NCI-H460 (cell line): ENCODE data around the gene BFSP2. TPM values are rescaled to one million over a fixed set of nuclear protein-coding genes. Genes with fewer than 3 reads are reported as not detected.

Source experiments
- DNase-seq: peaks from one replicate; pipeline ENCODE4 v3.0.0-alpha.2; 2016; ENCODE audit warnings: low read depth; ENCODE audit errors: extremely low read depth
- total RNA-seq: library from RNA; depleted of rRNA; stranded (reverse); fragments of >200 nt; shearing (Covaris generic); gene quantifications from 2 replicates; pipeline ENCODE4 v1.2.3, GENCODE V29; 2014

Gene BFSP2
- total RNA-seq, 1 experiment from 2014 or later, result not detected

DNA sequence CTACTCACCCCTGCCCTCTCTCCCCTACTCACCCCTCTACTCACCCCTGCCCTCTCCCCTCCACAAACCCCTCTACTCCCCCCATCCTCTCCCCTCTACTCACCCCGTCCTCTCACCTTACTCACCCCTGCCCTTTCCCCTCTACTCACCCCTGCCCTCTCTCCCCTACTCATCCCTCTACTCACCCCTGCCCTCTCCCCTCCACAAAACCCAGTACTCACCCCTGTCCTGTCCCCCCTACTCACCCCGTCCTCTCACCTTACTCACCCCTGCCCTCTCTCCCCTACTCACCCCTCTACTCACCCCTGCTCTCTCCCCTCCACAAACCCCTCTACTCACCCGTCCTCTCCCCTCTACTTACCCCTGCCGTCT, 14.2 kb downstream of the BFSP2 start:
- DNase-seq, result no peak

DNA sequence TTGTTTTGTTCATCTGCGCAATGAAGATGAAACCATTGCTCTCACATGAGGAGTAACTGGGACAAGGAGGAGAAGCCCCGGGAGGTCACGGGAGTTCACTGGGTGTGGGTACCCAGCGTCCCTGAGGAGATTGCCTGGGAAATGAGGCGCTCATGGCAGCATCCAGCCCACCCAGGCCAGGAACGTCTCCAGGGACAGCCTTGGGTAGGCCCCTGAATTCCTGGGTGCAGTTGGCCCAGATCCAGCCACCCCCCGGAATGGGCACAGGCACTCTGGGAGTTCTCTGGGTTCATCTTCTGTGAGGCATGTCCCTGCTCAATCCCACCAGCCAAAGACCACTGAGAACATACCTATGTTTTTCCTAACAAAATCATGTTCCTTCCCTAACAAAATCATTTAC, 18.5 kb downstream of the BFSP2 start:
- DNase-seq, result no peak

GRCh38 chr3:133419151-133419909, 19.5 kb downstream of the BFSP2 start:
- no peak for DNase-seq

DNA sequence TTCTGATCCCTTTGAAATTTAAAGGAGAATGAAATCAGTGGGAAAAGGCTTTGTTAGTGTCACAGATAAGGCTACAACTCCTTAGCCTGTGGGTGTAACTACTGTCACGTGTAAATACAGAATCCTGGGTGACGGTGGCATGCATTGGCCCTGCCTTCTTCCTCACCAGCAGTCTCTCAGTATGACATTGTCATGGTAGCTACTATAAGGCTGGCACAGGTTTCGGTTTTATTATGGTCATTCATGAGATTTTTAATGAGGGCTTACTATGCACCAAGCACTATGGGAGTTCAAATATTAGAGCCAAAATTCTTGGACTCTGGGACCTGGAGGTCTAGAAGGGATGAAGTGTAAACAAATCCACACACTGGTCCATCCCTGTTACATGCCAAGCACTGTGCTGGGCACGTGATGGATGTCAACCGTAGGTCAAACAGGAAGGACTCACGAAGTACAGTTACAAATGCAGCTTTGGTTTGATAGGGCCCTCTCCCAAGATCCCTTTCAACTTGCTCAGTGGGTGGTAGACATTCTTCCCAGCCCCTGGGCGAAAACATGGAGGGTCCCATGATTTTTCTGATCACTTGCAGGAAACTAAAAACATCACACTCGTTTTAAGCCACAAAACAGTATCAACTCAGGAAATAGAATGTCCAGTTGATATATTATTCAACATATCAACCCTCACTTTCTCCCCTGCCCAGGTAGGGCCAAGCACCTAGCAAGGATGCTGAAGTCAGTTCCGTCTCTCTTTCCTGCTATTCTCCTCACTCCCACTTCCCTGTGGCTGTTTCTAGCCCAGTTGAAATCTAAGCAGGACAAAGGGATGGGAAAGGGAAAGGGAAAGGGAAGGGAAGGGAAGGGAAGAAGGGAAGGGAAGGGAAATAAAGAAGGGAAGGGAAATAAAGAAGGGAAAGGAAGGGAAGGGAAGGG, 25.3 kb downstream of the BFSP2 start:
- DNase-seq, result no peak

DNA sequence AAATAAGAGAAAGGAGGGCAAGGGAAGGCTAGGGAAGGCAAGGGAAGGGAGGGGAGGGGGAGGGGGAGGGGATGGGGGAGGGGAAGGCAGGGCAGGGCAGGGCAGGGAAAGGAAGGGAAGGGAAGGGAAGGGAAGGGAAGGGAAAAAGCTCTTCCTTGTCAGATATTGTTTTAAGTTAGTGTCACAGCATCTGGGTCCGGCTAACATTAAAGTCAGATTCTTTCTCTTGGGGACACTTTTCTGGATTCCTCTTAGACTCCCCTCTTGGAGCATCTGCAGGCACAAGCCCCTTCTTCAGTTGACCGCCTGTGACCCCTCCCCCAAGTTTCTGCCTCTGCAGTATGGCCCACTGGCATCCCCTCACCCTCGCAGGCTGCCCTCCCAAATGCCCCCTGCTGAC, 26.0 kb downstream of the BFSP2 start:
- DNase-seq, result no peak

GRCh38 chr3:133426721-133427120, 26.9 kb downstream of the BFSP2 start:
- no peak for DNase-seq

DNA sequence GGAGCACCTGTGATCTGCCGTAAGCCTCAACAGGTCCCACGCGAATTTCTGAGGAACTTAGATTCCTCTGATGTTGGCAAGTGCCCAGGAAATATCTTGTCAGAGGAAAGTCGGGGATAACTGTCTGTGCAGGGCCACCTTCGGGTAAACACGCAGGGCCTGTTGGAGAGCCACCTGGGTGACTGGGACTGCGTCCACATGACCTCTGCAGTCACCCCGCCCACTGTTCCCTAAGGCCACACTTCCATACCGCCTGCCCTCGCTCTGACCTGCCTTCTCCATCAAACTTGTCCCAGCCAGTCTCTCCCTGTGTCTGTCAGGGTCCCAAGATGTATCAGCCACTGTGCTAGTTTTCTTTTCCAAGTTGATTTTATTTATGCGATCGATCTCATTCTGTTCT, 28.7 kb downstream of the BFSP2 start:
- no peak for DNase-seq

- DNase-seq, result no peak
Observed at GRCh38 chr3:133429063-133429462, 29.2 kb downstream of the BFSP2 start.

GRCh38 chr3:133439563-133439962, 39.7 kb downstream of the BFSP2 start:
- no peak for DNase-seq

DNA sequence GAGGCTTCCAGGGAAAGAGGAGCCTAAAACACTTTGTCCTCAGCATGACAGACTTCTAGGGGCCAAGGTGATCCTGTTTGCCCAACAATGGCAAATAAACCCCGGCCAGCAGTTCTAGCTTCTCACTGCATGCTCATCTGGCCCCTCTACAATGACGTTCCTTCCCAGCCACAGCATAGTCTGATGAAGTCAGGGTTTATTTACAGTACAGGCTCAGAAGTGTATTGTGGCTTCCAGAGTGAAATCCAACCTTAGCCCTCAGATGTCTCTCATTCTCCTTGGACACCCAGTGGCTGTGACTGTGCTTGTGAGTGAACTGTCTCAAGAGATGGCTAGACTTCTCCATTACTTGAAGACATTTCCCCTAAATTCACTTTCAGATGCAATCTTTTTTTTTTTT, 40.8 kb downstream of the BFSP2 start:
- DNase-seq, result no peak

DNA sequence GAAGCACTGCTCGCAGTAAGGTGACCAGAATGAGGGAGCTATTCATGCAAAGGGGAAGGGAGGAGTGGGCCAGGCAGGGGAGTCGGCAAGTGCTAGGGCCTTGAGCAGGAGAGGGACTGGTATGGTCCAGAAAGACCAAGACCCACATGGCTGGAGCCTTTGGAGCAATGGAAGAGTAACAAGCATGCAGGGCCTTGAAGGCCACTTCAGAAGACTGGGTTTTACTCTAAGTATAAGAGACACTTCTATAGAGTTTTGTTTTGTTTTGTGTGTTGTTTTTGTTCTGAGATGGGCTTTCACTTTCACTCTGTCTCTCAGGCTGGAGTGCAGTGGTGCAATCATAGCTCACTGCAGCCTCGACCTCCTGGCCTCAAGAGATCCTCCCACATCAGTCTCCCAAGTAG, 42.0 kb downstream of the BFSP2 start:
- DNase-seq, result no peak

DNA sequence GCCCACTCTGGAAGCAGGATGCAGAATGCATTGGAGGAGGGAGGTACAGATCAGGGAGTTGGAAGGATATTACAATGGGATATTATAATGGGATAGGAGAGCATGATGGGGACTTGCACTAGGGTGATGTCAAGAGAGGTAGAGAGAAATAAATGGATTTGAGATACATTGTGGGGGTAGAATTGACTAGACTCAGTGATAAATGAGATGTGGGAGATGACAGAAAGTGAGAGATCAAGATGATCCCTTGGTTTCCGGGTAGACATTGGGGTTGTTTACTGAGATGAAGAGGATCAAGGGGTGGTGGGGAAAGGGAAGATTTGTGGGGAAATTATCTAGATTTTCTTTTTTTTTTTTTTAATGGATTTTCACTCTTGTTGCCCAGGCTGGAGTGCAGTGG, 42.7 kb downstream of the BFSP2 start:
- no peak for DNase-seq

GRCh38 chr3:133443649-133444422, 44.0 kb downstream of the BFSP2 start:
- DNase-seq, result peak; percentile 41

- DNase-seq, result no peak
Observed at GRCh38 chr3:133444423-133444774, 44.5 kb downstream of the BFSP2 start.

DNA sequence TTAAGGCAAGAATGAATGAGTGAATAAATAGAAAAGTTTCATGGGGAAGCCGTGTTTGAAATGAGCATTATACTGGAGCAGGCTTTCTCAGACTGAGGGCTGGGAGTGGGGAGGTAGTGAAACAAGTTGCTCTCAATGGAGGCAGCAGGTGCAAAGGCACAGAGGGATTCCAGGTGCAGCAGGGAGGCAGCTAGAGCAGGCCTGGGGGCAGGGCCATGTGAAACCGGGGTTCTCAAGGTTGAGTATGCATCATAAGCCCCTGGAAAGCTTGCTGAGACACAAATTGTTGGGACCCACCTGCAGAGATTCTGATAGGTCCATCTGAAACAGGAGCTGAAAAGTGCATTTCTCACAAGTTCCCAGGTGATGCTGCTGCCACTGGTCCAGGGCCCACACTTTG, 45.3 kb downstream of the BFSP2 start:
- DNase-seq, result no peak

GRCh38 chr3:133447750-133448477, 48.1 kb downstream of the BFSP2 start:
- no peak for DNase-seq

DNA sequence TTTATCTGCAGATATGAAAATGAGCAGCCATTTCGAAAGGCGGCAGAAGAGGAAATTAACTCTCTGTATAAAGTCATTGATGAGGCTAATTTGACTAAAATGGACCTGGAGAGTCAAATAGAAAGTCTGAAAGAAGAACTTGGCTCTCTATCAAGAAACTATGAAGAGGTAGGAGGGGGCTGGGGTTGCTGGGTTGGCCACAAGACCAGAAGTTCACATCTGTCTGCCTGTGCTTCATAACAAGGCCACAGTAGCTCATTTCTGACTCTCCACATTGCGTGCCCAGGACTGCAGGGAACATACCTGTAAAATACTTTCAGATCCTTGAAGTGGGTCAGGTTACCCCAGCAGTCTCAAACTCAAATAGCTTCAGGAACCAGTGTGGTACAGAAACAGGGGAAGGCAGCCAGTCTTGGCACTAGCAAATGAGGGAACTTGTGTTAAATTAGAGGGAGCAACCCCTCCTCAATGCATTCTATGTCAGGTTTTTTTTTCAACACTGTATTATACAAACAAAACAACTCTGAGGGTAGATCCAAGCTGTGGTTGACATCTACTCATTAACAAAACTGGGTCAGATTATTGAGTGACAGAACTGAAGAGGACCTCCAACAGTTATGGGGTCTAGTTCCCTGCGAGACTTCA, 48.7 kb downstream of the BFSP2 start:
- no peak for DNase-seq

- DNase-seq, result no peak
Observed at GRCh38 chr3:133451309-133451708, 51.5 kb downstream of the BFSP2 start.

DNA sequence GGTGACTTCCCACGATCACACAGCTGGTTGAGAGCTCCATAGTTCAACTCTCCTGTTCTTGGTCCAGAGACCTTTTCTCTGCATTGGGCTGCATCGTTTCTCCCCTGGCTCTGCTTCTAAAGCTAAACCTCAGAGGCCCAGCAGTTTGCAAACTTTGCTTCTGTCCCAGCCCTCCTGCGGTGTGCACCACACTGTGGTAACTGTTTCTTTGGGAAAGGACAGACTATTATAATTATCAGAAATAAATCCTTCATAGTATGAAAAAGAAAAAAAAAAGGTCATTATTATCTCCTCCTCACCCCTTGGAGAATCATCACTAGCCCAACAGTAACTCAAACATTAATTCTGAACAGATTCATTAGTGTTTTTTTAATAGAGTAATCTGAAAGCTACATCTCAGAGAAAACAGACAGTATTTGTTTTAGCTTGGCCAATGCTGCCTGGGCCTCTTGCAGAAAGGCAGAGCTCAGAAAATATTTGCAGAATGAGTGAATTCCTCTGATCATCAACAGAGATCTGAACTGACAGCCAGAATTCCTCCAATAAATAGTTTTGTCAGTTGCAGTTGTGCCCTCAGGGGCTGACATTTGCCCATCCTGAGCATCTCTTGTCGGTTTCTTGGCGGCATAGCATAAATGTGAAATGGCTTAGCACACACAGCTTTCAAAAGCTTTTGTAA, 52.9 kb downstream of the BFSP2 start:
- no peak for DNase-seq

GRCh38 chr3:133453383-133453782, 53.5 kb downstream of the BFSP2 start:
- no peak for DNase-seq
